Type B pancreatic cell (in vitro differentiated cells): ENCODE measurements around the gene C2orf69. TPM values are rescaled to one million over a fixed set of nuclear protein-coding genes. Genes with fewer than 3 reads are reported as not detected.

Experiments used
- DNase-seq: peaks from one replicate; pipeline ENCODE4 v3.0.0; 2021; ENCODE audit warnings: mixed read lengths; ENCODE audit not compliant: unreplicated experiment; ENCODE audit errors: extremely low spot score
- H3K27ac Mint-ChIP-seq: 2 replicates; pipeline ENCODE4 v1.8.0; 2021; ENCODE audit warnings: mild to moderate bottlenecking, mixed read lengths
- H3K27me3 Mint-ChIP-seq: 2 replicates; pipeline ENCODE4 v1.8.0; 2021; ENCODE audit warnings: mixed read lengths
- H3K36me3 Mint-ChIP-seq: 2 replicates; pipeline ENCODE4 v1.8.0; 2021; ENCODE audit warnings: mixed read lengths
- H3K4me1 Mint-ChIP-seq: one replicate; pipeline ENCODE4 v1.8.0; 2021; ENCODE audit warnings: mixed read lengths; ENCODE audit not compliant: unreplicated experiment
- H3K4me3 Mint-ChIP-seq: 2 replicates; pipeline ENCODE4 v1.8.0; 2021; ENCODE audit warnings: mild to moderate bottlenecking, mixed read lengths
- H3K9me3 Mint-ChIP-seq: 2 replicates; pipeline ENCODE4 v1.8.0; 2021; ENCODE audit warnings: mixed read lengths
- total RNA-seq: library from RNA; stranded (reverse); gene quantifications from 2 replicates; pipeline ENCODE4 v1.2.1, GENCODE V29; 2021; ENCODE audit warnings: low replicate concordance
- TF ChIP-seq, protein P1 (sequence below): fragments of 200-600 bp; sonication (generic); conservative IDR thresholded peaks from 2 replicates; pipeline ENCODE4 v1.5.0; 2021; ENCODE audit warnings: antibody characterized with exemption, mild to moderate bottlenecking

C2orf69 gene
- total RNA-seq, 1 donor from 2014 or later, result 14.5 TPM

DNA sequence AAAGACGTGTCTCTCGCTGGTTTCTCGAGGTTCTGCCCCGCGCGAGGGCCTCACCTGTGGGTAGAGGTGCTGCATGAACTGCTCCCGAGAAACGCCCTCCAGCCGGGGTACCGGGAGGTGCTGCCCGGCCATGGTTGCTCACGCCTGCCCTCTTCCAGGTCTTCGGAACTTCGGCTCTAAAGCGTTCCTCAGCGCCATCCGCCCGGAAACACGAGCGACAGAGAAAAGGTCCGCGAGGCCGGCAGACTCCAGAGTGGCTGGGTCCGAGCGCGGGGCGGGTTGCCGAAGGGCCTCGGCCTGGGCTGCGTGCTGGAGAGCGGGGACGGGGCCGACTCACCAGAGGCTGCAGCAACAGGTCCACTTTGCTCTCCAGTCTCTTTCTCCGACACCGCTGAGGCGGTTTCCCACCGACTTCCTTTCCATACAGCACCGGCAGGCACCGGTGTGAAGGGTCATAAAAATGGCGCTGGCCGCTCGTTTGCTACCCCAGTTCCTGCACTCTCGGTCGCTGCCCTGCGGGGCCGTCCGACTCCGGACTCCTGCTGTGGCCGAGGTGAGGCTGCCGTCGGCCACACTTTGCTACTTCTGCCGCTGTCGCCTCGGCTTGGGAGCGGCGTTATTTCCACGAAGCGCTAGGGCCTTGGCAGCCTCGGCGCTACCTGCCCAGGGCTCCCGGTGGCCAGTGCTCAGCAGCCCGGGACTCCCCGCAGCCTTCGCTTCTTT, 44.4 kb downstream of the C2orf69 start, which contains the start of the genes MAIP1 and TYW5:
Gene MAIP1, plus strand, starts transcription at position 244 of the 723 bp plus-strand sequence. Its CDS starts 217 bp downstream, at position 461.
Gene TYW5, minus strand, starts transcription at position 153 of the 723 bp plus-strand sequence. Its CDS starts 21 bp downstream, at position 132.
- H3K4me3 Mint-ChIP-seq, result peak within 1 kb of the TSS; percentile 99
- H3K36me3 Mint-ChIP-seq, result peaks cover 3% of the 10 kb centered on the region
- DNase-seq, result peak; percentile 87
- H3K27ac Mint-ChIP-seq, result peak within 1 kb of the TSS; percentile 95
- TF ChIP-seq, protein P1, sequence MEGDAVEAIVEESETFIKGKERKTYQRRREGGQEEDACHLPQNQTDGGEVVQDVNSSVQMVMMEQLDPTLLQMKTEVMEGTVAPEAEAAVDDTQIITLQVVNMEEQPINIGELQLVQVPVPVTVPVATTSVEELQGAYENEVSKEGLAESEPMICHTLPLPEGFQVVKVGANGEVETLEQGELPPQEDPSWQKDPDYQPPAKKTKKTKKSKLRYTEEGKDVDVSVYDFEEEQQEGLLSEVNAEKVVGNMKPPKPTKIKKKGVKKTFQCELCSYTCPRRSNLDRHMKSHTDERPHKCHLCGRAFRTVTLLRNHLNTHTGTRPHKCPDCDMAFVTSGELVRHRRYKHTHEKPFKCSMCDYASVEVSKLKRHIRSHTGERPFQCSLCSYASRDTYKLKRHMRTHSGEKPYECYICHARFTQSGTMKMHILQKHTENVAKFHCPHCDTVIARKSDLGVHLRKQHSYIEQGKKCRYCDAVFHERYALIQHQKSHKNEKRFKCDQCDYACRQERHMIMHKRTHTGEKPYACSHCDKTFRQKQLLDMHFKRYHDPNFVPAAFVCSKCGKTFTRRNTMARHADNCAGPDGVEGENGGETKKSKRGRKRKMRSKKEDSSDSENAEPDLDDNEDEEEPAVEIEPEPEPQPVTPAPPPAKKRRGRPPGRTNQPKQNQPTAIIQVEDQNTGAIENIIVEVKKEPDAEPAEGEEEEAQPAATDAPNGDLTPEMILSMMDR, result peak; percentile 27
- H3K27me3 Mint-ChIP-seq, result no peaks in the 10 kb centered on the region
- no peaks in the 10 kb centered on the region for H3K9me3 Mint-ChIP-seq
- peaks cover 16% of the 10 kb centered on the region for H3K4me1 Mint-ChIP-seq

DNA sequence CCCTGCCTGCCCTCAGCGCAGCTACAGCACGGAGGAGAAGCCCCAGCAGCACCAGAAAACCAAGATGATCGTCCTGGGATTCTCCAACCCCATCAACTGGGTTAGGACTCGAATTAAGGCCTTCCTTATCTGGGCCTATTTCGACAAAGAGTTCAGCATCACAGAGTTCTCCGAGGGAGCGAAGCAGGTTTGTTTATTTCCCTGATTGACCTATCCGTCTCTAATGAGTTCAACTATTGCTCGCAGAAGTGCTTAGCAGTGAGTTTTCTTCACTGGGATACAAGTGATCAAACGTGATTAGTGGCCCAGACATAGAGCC, 44.9 kb downstream of the C2orf69 start:
- Mint-ChIP-seq H3K4me1 (peaks cover 16% of the 10 kb centered on the region), H3K27me3 (no peaks in the 10 kb centered on the region), H3K27ac (peak overlapping the region; percentile 95), H3K9me3 (no peaks in the 10 kb centered on the region), H3K4me3 (peak overlapping the region; percentile 99), H3K36me3 (peaks cover 3% of the 10 kb centered on the region)
- TF ChIP-seq, protein P1, result no peak
- DNase-seq, result no peak

DNA sequence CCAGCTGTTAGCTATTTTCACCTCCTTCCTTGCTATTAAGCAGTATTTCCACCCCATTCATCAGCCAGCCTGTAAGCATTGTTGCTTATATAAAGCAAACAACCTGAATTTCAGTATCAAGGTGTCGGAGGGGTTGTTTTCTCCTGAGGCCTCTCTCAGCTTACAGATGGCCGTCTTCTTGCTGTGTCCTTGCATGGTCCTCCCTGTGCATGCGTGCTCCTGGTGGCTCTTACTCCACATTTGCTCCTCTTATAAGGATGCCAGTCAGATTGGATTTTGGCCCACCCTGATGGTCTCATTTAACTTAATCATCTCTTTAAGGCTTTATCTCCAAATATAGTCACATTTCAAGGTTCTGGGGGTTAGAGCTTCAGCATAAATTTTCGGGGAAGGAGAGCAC, 46.9 kb downstream of the C2orf69 start:
- H3K27ac Mint-ChIP-seq, result peak overlapping the region; percentile 14
- DNase-seq, result no peak
- H3K9me3 Mint-ChIP-seq, result no peaks in the 10 kb centered on the region
- TF ChIP-seq, protein P1, result no peak
- peak overlapping the region; percentile 12 for H3K4me3 Mint-ChIP-seq
- H3K36me3 Mint-ChIP-seq, result peaks cover 5% of the 10 kb centered on the region
- H3K27me3 Mint-ChIP-seq, result no peaks in the 10 kb centered on the region
- peaks cover 16% of the 10 kb centered on the region for H3K4me1 Mint-ChIP-seq

DNA sequence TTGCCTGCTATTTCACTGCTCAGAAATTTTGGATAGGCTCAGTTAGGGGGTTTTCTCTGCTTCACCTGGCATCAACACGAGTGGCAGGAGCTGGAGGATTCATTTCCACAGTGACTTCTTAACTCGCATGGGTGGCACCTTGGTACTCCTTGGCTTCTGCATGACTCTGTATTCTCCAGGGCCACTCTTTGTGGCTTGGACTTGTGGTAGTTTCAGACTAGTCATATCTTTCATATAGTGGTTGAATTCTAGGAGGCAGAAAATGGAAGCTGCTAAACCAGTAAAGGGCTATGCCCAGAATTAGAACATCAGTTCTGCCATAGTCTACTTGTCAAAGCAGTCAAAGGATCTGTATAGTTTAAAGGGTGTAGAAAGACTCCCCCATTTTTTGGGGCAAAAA, 51.1 kb downstream of the C2orf69 start:
- Mint-ChIP-seq H3K27ac (no peak overlapping the region), H3K9me3 (no peaks in the 10 kb centered on the region), H3K4me1 (peaks cover 5% of the 10 kb centered on the region), H3K27me3 (no peaks in the 10 kb centered on the region), H3K4me3 (no peak overlapping the region), H3K36me3 (peaks cover 9% of the 10 kb centered on the region)
- TF ChIP-seq, protein P1, result no peak
- no peak for DNase-seq

DNA sequence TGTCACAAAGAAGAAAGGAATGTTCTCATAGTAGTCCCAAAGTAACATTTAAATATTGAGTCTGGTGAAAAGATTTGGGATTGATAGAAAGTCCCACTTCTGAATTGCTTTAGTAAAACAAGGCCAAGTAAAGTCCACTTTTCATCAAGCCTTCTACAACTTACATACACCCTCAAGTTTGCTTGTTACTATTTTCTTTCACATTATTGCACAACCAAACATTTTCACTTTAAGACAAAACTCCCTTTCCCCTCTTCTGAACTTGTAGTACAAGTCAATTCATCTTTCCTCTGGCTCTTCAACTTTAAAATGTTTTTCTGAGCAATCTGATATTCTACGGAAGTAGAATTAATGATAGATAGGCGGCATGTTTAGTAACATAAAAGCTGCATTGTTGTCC, 55.3 kb downstream of the C2orf69 start:
- Mint-ChIP-seq H3K27ac (no peak overlapping the region), H3K4me3 (no peak overlapping the region), H3K36me3 (peaks cover 9% of the 10 kb centered on the region), H3K4me1 (no peaks in the 10 kb centered on the region), H3K27me3 (no peaks in the 10 kb centered on the region), H3K9me3 (no peaks in the 10 kb centered on the region)
- no peak for DNase-seq
- TF ChIP-seq, protein P1, result no peak
